ENCODE results near the gene GJA3.

Gene GJA3

GRCh38 chr13:20126541-20127261 is 34.2 kb downstream of the GJA3 start:
- no peaks in the 10 kb centered on the region for H3K4me1 ChIP-seq (ENCODE audit: control insufficient read depth, low read length)
- no peak overlapping the region for H3K4me2 ChIP-seq (ENCODE audit: low read length)
- H3K36me3 ChIP-seq (ENCODE audit: control insufficient read depth, low read length): no peaks in the 10 kb centered on the region
- no peak overlapping the region for H3K4me3 ChIP-seq (ENCODE audit: low read length)
- TF ChIP-seq EZH2phosphoT487 (IDR thresholded peaks at IDR 0.05; ENCODE audit: borderline replicate concordance, low read length) (no peak), CTCF (IDR thresholded peaks at IDR 0.05; ENCODE audit: low read depth, low read length, poor library complexity, severe bottlenecking) (no peak)
- no peaks in the 10 kb centered on the region for H3K9me3 ChIP-seq (ENCODE audit: control insufficient read depth, insufficient read depth, low read length)
- H4K20me1 ChIP-seq (ENCODE audit: control insufficient read depth, insufficient read depth, low read depth, low read length): no peaks in the 10 kb centered on the region
- H3F3A ChIP-seq (ENCODE audit: control insufficient read depth, insufficient read depth): no peaks in the 10 kb centered on the region
- no peak overlapping the region for H3K27ac ChIP-seq (ENCODE audit: low read depth, low read length)
- H3K9me2 ChIP-seq (replicated peaks; ENCODE audit: control insufficient read depth, low read length): no peaks in the 10 kb centered on the region
- no peaks in the 10 kb centered on the region for H3K79me2 ChIP-seq (ENCODE audit: control insufficient read depth, low read length)
- peaks cover 24% of the 10 kb centered on the region for H3K27me3 ChIP-seq (ENCODE audit: control insufficient read depth, low read length)

- Histone ChIP-seq H3K27ac (ENCODE audit: low read depth, low read length) (no peak overlapping the region), H3K9me2 (replicated peaks; ENCODE audit: control insufficient read depth, low read length) (no peaks in the 10 kb centered on the region), H3K9me3 (ENCODE audit: control insufficient read depth, insufficient read depth, low read length) (no peaks in the 10 kb centered on the region), H3K27me3 (ENCODE audit: control insufficient read depth, low read length) (peaks cover 29% of the 10 kb centered on the region), H3K4me2 (ENCODE audit: low read length) (no peak overlapping the region), H4K20me1 (ENCODE audit: control insufficient read depth, insufficient read depth, low read depth, low read length) (no peaks in the 10 kb centered on the region), H3K4me3 (ENCODE audit: low read length) (no peak overlapping the region), H3K79me2 (ENCODE audit: control insufficient read depth, low read length) (no peaks in the 10 kb centered on the region), H3F3A (ENCODE audit: control insufficient read depth, insufficient read depth) (no peaks in the 10 kb centered on the region), H3K4me1 (ENCODE audit: control insufficient read depth, low read length) (no peaks in the 10 kb centered on the region), H3K36me3 (ENCODE audit: control insufficient read depth, low read length) (no peaks in the 10 kb centered on the region)
- no peak for TF ChIP-seq EZH2phosphoT487 (IDR thresholded peaks at IDR 0.05; ENCODE audit: borderline replicate concordance, low read length)
- TF ChIP-seq CTCF (IDR thresholded peaks at IDR 0.05; ENCODE audit: low read depth, low read length, poor library complexity, severe bottlenecking): no peak
These were observed 35.1 kb downstream of the GJA3 start for GRCh38 chr13:20125783-20126165.

GRCh38 chr13:20125129-20125782 is 35.6 kb downstream of the GJA3 start:
- Histone ChIP-seq H3F3A (ENCODE audit: control insufficient read depth, insufficient read depth) (no peaks in the 10 kb centered on the region), H3K9me3 (ENCODE audit: control insufficient read depth, insufficient read depth, low read length) (no peaks in the 10 kb centered on the region), H3K9me2 (replicated peaks; ENCODE audit: control insufficient read depth, low read length) (no peaks in the 10 kb centered on the region), H3K27ac (ENCODE audit: low read depth, low read length) (no peak overlapping the region), H4K20me1 (ENCODE audit: control insufficient read depth, insufficient read depth, low read depth, low read length) (no peaks in the 10 kb centered on the region), H3K4me3 (ENCODE audit: low read length) (no peak overlapping the region), H3K4me1 (ENCODE audit: control insufficient read depth, low read length) (0 out of 2 replicates have a peak, but pooled peaks cover 3% of the 10 kb centered on the region), H3K79me2 (ENCODE audit: control insufficient read depth, low read length) (no peaks in the 10 kb centered on the region), H3K4me2 (ENCODE audit: low read length) (no peak overlapping the region), H3K36me3 (ENCODE audit: control insufficient read depth, low read length) (no peaks in the 10 kb centered on the region), H3K27me3 (ENCODE audit: control insufficient read depth, low read length) (peaks cover 29% of the 10 kb centered on the region)
- TF ChIP-seq EZH2phosphoT487 (IDR thresholded peaks at IDR 0.05; ENCODE audit: borderline replicate concordance, low read length) (no peak), CTCF (IDR thresholded peaks at IDR 0.05; ENCODE audit: low read depth, low read length, poor library complexity, severe bottlenecking) (no peak)

All from DOHH2 (cell line).